Thoracic aorta endothelial cell (primary cell): ENCODE measurements around the gene SLC39A3. TPM values are rescaled to one million over a fixed set of nuclear protein-coding genes. Genes with fewer than 3 reads are reported as not detected.

Experiments used
- total RNA-seq: library from RNA; depleted of rRNA; stranded (reverse); fragments of >200 nt; gene quantifications from 2 replicates; pipeline ENCODE4 v1.2.3, GENCODE V29; 2012

The SLC39A3 gene
- total RNA-seq: 18.9 and 24.3 TPM in 2 replicates

GRCh38 chr19:2739602-2740313, at the start of gene SLC39A3:
SLC39A3 (minus strand) TSS chr19:2740017; CDS start chr19:2737257, 2,760 bp downstream.

GRCh38 chr19:2785244-2785997, 45.6 kb upstream of the SLC39A3 start, which contains the start of gene THOP1:
THOP1 (plus strand) TSS chr19:2785503; CDS start chr19:2785663, 160 bp downstream.

GRCh38 chr19:2782936-2783780, 43.3 kb upstream of the SLC39A3 start, which contains the start of gene SGTA:
SGTA (minus strand) TSS chr19:2783273; CDS start chr19:2769068, 14,205 bp downstream.

GRCh38 chr19:2720777-2721569, 18.8 kb downstream of the SLC39A3 start, which contains the start of gene DIRAS1:
DIRAS1 (minus strand) TSS chr19:2721372; CDS start chr19:2717806, 3,566 bp downstream.

GRCh38 chr19:2702170-2703076, 37.4 kb downstream of the SLC39A3 start, which contains the start of gene GNG7:
GNG7 (minus strand) TSS chr19:2702694; CDS start chr19:2520688, 182,006 bp downstream.

Other genes starting within 250 kb of the SLC39A3 start
- 0.22 and 0.27 TPM in 2 replicates for gene GNG7, start 37.3 kb downstream of the SLC39A3 start, total RNA-seq
- gene DIRAS1, start 18.6 kb downstream of the SLC39A3 start, total RNA-seq: 0.13 and 0.14 TPM in 2 replicates
- gene SGTA, start 43.3 kb upstream of the SLC39A3 start, total RNA-seq: 68.1 and 68.2 TPM in 2 replicates
- 110 and 146 TPM in 2 replicates for gene THOP1, start 45.5 kb upstream of the SLC39A3 start, total RNA-seq
- gene ZNF554, start 79.9 kb upstream of the SLC39A3 start, total RNA-seq: 2.0 and 3.5 TPM in 2 replicates
- 6.0 TPM in 2 replicates for gene ZNF555, start 101.5 kb upstream of the SLC39A3 start, total RNA-seq
- not detected in 2 replicates for gene ZNF556, start 127.3 kb upstream of the SLC39A3 start, total RNA-seq
- gene ZNF57, start 160.9 kb upstream of the SLC39A3 start, total RNA-seq: 3.9 and 5.6 TPM in 2 replicates
- 5.0 and 5.6 TPM in 2 replicates for gene ZNF77, start 205.0 kb upstream of the SLC39A3 start, total RNA-seq
- gene TLE6, start 237.5 kb upstream of the SLC39A3 start, total RNA-seq: 0.93 and 1.6 TPM in 2 replicates